PC-9 (cell line): ENCODE data around the gene CDS1. TPM values are rescaled to one million over a fixed set of nuclear protein-coding genes. Genes with fewer than 3 reads are reported as not detected.

Experiments used
- BruUV-seq: library from RNA; stranded (reverse); fragments of 400-500 nt; replicated peaks from 2 replicates; lab custom pipeline; 2021; lab: Mats Ljungman, UMichigan
- CTCF ChIA-PET: fragments of 300-600 bp; sonication (Branson Sonifier 250); formaldehyde crosslinking; loops from one replicate; lab custom pipeline; 2022; ENCODE audit warnings: antibody characterized with exemption; lab: Charles Lee
- POLR2A ChIA-PET: fragments of 300-600 bp; sonication (Branson Sonifier 250); formaldehyde crosslinking; loops from one replicate; lab custom pipeline; 2022; ENCODE audit warnings: antibody characterized with exemption; ENCODE audit not compliant: unreplicated experiment; lab: Charles Lee
- DNase-seq, 2 experiments: peaks; one replicate each; pipeline versions ENCODE4 v3.0.0 to v3.0.0-alpha.2; 2015 to 2022; ENCODE audit warnings: mixed read lengths in 1 of 2
- H2AFZ ChIP-seq: fragments of 200-600 bp; sonication (generic); 2 replicates; pipeline ENCODE4 v1.8.1; 2017; ENCODE audit warnings: antibody characterized with exemption
- H3F3A ChIP-seq: fragments of 200-600 bp; sonication (generic); 2 replicates; pipeline ENCODE4 v1.8.1; 2017; ENCODE audit warnings: antibody characterized with exemption, mild to moderate bottlenecking, low read depth; ENCODE audit not compliant: insufficient read depth
- H3K27ac ChIP-seq: fragments of 200-600 bp; sonication (generic); 2 replicates; pipeline ENCODE4 v1.6.1; 2016; ENCODE audit warnings: mixed run types
- H3K27me3 ChIP-seq: fragments of 200-600 bp; sonication (generic); 2 replicates; pipeline ENCODE4 v1.6.1; 2016; ENCODE audit warnings: low read depth, mixed run types; ENCODE audit not compliant: insufficient read depth
- H3K36me3 ChIP-seq: fragments of 200-600 bp; sonication (generic); 2 replicates; pipeline ENCODE4 v1.6.1; 2016; ENCODE audit warnings: low read depth, mixed run types
- H3K4me1 ChIP-seq: fragments of 200-600 bp; sonication (generic); replicated peaks from 2 replicates; pipeline ENCODE4 v1.6.1; 2016; ENCODE audit warnings: mixed run types; ENCODE audit not compliant: insufficient read depth
- H3K4me2 ChIP-seq: fragments of 200-600 bp; sonication (generic); 2 replicates; pipeline ENCODE4 v1.6.1; 2017; ENCODE audit warnings: mixed run types
- H3K4me3 ChIP-seq: fragments of 200-600 bp; sonication (generic); 2 replicates; pipeline ENCODE4 v1.6.1; 2016; ENCODE audit warnings: mixed run types
- H3K79me2 ChIP-seq: fragments of 200-600 bp; sonication (generic); 2 replicates; pipeline ENCODE4 v1.6.1; 2017; ENCODE audit warnings: low read depth, mixed run types
- H3K9me2 ChIP-seq: fragments of 200-600 bp; sonication (generic); 2 replicates; pipeline ENCODE4 v1.8.1; 2017; ENCODE audit warnings: mild to moderate bottlenecking; ENCODE audit not compliant: insufficient read depth
- H3K9me3 ChIP-seq: fragments of 200-600 bp; sonication (generic); 2 replicates; pipeline ENCODE4 v1.8.1; 2016; ENCODE audit warnings: low read depth; ENCODE audit not compliant: insufficient read depth
- H4K20me1 ChIP-seq: fragments of 200-600 bp; sonication (generic); 2 replicates; pipeline ENCODE4 v1.8.1; 2017; ENCODE audit not compliant: insufficient read depth
- EZH2 ChIP-seq: fragments of 200-600 bp; sonication (generic); IDR thresholded peaks from 2 replicates; pipeline ENCODE4 v1.8.0; 2017; ENCODE audit warnings: antibody characterized with exemption, low read depth
- intact Hi-C: fragments of 100-400 bp; cut with micrococcal nuclease; formaldehyde crosslinking; loops from one replicate; pipeline ENCODE4 v1.10.0; 2022; ENCODE audit not compliant: unreplicated experiment
- total RNA-seq: library from RNA; stranded (reverse); gene quantifications from 2 replicates; pipeline ENCODE4 v1.2.3, GENCODE V29; 2021
- TF ChIP-seq, protein P1 (sequence below): fragments of 200-600 bp; sonication (generic); conservative IDR thresholded peaks from 2 replicates; pipeline ENCODE4 v1.6.1; 2017; ENCODE audit warnings: mixed run types, antibody characterized with exemption, mild to moderate bottlenecking, moderate library complexity

The CDS1 gene
- total RNA-seq, 1 experiment from 2014 or later: 35.6 TPM

DNA sequence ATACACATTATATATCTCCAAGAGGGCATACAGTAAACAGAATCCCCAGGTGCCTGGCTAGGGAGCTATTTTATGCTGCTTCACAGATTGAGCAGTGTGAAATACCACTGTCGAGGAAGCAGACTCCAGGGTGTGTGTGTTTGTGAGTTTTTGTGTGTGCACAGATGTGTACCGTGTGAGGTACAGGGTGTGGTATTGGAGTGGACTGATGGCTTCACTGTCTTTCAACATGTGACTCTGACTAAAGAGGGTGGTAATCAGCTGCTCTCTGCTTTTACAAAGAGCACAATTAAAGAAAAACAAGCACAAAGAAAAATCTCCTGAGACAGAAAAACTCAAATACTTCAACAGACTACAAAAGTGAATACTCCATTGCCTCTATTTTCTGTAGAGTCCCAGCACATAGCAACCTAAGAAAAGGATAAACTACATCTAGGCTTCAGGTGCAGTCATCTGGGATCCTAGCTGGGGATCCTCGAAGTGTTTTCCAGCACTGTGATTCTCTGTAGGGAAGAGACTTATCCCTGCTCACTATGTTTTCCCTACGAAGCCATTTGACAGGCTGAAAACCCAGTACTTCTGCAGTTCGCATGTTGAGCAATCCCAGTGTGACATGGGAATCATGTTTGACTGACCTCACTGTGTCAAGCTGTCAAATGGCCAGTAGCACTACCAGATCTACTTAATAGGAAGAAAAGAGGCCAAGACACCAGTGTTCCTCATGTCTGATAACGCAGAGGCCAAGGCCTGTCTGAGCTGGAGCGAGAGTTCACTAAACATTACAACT lies 100.3 kb downstream of the CDS1 start:
- ChIA-PET POLR2A (no interaction called here), CTCF (no interaction called here)
- no peaks in the 10 kb centered on the region for H3K9me3 ChIP-seq
- no peak overlapping the region for H3K27ac ChIP-seq
- no peaks in the 10 kb centered on the region for H4K20me1 ChIP-seq
- H2AFZ ChIP-seq: no peak overlapping the region
- H3F3A ChIP-seq: no peaks in the 10 kb centered on the region
- BruUV-seq: no TSS peak
- no peak for DNase-seq
- no peak for TF ChIP-seq EZH2
- TF ChIP-seq, protein P1, sequence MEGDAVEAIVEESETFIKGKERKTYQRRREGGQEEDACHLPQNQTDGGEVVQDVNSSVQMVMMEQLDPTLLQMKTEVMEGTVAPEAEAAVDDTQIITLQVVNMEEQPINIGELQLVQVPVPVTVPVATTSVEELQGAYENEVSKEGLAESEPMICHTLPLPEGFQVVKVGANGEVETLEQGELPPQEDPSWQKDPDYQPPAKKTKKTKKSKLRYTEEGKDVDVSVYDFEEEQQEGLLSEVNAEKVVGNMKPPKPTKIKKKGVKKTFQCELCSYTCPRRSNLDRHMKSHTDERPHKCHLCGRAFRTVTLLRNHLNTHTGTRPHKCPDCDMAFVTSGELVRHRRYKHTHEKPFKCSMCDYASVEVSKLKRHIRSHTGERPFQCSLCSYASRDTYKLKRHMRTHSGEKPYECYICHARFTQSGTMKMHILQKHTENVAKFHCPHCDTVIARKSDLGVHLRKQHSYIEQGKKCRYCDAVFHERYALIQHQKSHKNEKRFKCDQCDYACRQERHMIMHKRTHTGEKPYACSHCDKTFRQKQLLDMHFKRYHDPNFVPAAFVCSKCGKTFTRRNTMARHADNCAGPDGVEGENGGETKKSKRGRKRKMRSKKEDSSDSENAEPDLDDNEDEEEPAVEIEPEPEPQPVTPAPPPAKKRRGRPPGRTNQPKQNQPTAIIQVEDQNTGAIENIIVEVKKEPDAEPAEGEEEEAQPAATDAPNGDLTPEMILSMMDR: no peak
- no peaks in the 10 kb centered on the region for H3K9me2 ChIP-seq
- H3K27me3 ChIP-seq: no peaks in the 10 kb centered on the region
- H3K36me3 ChIP-seq: no peaks in the 10 kb centered on the region; the same call in 1 of the 2 replicates
- no peak overlapping the region for H3K4me3 ChIP-seq
- intact Hi-C loops: no loop called here
- peaks cover 11% of the 10 kb centered on the region for H3K4me1 ChIP-seq
- no peaks in the 10 kb centered on the region for H3K79me2 ChIP-seq
- H3K4me2 ChIP-seq: no peak overlapping the region

DNA sequence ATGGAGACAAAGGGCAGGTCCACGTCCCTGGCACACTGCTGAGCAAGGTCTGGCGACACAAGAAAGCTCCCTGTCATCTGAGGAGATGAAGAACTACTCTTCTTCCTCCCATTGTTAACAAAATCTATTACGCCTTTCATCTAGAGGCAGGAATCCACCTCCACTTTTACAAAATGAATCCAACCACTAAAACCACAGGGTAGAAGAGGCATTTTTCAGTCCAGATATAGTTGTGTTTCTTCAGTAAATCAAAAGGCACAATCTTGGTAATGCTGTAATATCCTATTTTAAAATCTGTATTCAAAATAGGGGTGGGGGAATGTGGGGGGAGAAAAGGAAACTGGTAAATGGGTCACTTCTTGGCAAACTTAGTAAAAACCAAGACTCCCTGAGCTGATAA lies 101.4 kb downstream of the CDS1 start:
- CTCF ChIA-PET: no interaction called here
- Histone ChIP-seq H3K4me2 (no peak overlapping the region), H3K4me1 (peaks cover 11% of the 10 kb centered on the region), H4K20me1 (no peaks in the 10 kb centered on the region), H2AFZ (no peak overlapping the region), H3K27ac (no peak overlapping the region), H3K9me2 (no peaks in the 10 kb centered on the region), H3K4me3 (no peak overlapping the region), H3F3A (0 out of 2 replicates have a peak, but pooled peaks cover 3% of the 10 kb centered on the region), H3K36me3 (peaks cover 6% of the 10 kb centered on the region; the same call in 1 of the 2 replicates), H3K79me2 (no peaks in the 10 kb centered on the region), H3K9me3 (no peaks in the 10 kb centered on the region), H3K27me3 (no peaks in the 10 kb centered on the region)
- BruUV-seq: no TSS peak
- intact Hi-C loops: no loop called here
- TF ChIP-seq, protein P1: no peak
- no peak for TF ChIP-seq EZH2
- no peak for DNase-seq
- POLR2A ChIA-PET: no interaction called here

DNA sequence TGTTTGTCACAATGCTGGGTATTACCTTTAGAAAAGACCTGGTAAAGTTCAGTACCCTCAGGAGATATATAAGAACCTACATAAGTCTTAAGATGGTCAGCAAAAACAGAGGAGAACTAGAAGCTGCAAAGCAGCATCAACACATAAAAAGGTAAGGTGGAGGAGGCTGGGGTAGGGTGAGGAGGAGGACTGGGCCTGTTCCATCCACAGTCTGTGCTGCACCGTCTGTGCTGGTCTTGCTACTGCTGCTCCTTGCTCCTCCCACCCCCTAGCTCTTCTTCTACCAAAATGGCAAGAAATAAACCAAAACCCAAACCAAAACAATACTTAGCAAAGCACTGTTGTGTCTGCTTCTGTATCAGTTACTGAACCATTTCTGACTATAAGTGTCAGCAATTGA lies 102.2 kb downstream of the CDS1 start:
- Histone ChIP-seq H3F3A (peaks cover 8% of the 10 kb centered on the region; the same call in 1 of the 2 replicates), H2AFZ (no peak overlapping the region), H3K4me3 (no peak overlapping the region), H3K4me1 (peaks cover 16% of the 10 kb centered on the region), H4K20me1 (no peaks in the 10 kb centered on the region), H3K9me2 (no peaks in the 10 kb centered on the region; the same call in 1 of the 2 replicates), H3K4me2 (no peak overlapping the region), H3K79me2 (no peaks in the 10 kb centered on the region), H3K27ac (no peak overlapping the region), H3K36me3 (peaks cover 6% of the 10 kb centered on the region; the same call in 1 of the 2 replicates), H3K9me3 (no peaks in the 10 kb centered on the region), H3K27me3 (no peaks in the 10 kb centered on the region)
- ChIA-PET CTCF (no interaction called here), POLR2A (no interaction called here)
- BruUV-seq: no TSS peak
- DNase-seq: no peak
- intact Hi-C loops: no loop called here
- no peak for TF ChIP-seq EZH2
- TF ChIP-seq, protein P1: no peak
